GM21723 (cell line): Measurements from ENCODE around the gene ACTL9.
"Not testable (repeated sequence)": the region's sequence is repeated elsewhere in the genome, so short reads cannot be mapped to it uniquely, and the experiment has no call there.

Source experiments
- ATAC-seq: cut with Tn5 transposase; IDR thresholded peaks from one replicate; pipeline ENCODE4 v1.9.1; 2021; ENCODE audit warnings: mild to moderate bottlenecking, moderate library complexity; ENCODE audit not compliant: unreplicated experiment

Gene ACTL9

GRCh38 chr19:8698433-8699063 lies at the start of gene ACTL9:
ACTL9 (minus strand) TSS chr19:8698795; CDS start chr19:8698701, 94 bp downstream.
- no peak for ATAC-seq

GRCh38 chr19:8739291-8740065 lies 40.9 kb upstream of the ACTL9 start:
- not testable (repeated sequence) for ATAC-seq

- ATAC-seq = no peak
These were observed 39.8 kb upstream of the ACTL9 start for GRCh38 chr19:8738377-8738776.

GRCh38 chr19:8731428-8732169 lies 33.0 kb upstream of the ACTL9 start:
- ATAC-seq = no peak

- ATAC-seq = no peak
These were observed 25.7 kb upstream of the ACTL9 start for GRCh38 chr19:8724276-8724675.

- no peak for ATAC-seq
These were observed 23.4 kb upstream of the ACTL9 start for GRCh38 chr19:8722032-8722431.

- ATAC-seq = no peak
These were observed 22.7 kb upstream of the ACTL9 start, which contains the start of gene OR2Z1 for GRCh38 chr19:8721334-8721733. OR2Z1 (plus strand) TSS chr19:8721634; CDS start chr19:8731029, 9,395 bp downstream.

- ATAC-seq = not testable (repeated sequence)
These were observed 11.7 kb upstream of the ACTL9 start for GRCh38 chr19:8710337-8710736.

- no peak for ATAC-seq
These were observed 7.1 kb upstream of the ACTL9 start for GRCh38 chr19:8705742-8706141.

- ATAC-seq = not testable (repeated sequence)
These were observed 6.7 kb upstream of the ACTL9 start for GRCh38 chr19:8705304-8705703.

GRCh38 chr19:8703223-8703622 lies 4.6 kb upstream of the ACTL9 start:
- ATAC-seq = no peak

- ATAC-seq = no peak
These were observed 3.8 kb upstream of the ACTL9 start for GRCh38 chr19:8702350-8702749.

- ATAC-seq = no peak
These were observed 2.4 kb upstream of the ACTL9 start for GRCh38 chr19:8700956-8701355.

GRCh38 chr19:8699908-8700307 lies 1.3 kb upstream of the ACTL9 start:
- no peak for ATAC-seq

- ATAC-seq = no peak
These were observed 743 bp downstream of the ACTL9 start for GRCh38 chr19:8697671-8698432.

GRCh38 chr19:8696993-8697392 lies 1.6 kb downstream of the ACTL9 start:
- no peak for ATAC-seq

- no peak for ATAC-seq
These were observed 2.7 kb downstream of the ACTL9 start for GRCh38 chr19:8695911-8696310.

- no peak for ATAC-seq
These were observed 3.1 kb downstream of the ACTL9 start for GRCh38 chr19:8695501-8695900.

GRCh38 chr19:8690753-8691539 lies 7.6 kb downstream of the ACTL9 start:
- no peak for ATAC-seq

- no peak for ATAC-seq
These were observed 9.7 kb downstream of the ACTL9 start for GRCh38 chr19:8688930-8689329.
